HG02610 (cell line): ENCODE data around the gene SNTA1.
A peak's percentile ranks its signal among the peaks of the same experiment; 100 is the strongest.
"Not testable (repeated sequence)": the region's sequence is repeated elsewhere in the genome, so short reads cannot be mapped to it uniquely, and the experiment has no call there.

Experiments used
- ATAC-seq: cut with Tn5 transposase; IDR thresholded peaks from one replicate; pipeline ENCODE4 v1.9.1; 2021; ENCODE audit warnings: mild to moderate bottlenecking, moderate library complexity; ENCODE audit not compliant: unreplicated experiment

Gene SNTA1

DNA sequence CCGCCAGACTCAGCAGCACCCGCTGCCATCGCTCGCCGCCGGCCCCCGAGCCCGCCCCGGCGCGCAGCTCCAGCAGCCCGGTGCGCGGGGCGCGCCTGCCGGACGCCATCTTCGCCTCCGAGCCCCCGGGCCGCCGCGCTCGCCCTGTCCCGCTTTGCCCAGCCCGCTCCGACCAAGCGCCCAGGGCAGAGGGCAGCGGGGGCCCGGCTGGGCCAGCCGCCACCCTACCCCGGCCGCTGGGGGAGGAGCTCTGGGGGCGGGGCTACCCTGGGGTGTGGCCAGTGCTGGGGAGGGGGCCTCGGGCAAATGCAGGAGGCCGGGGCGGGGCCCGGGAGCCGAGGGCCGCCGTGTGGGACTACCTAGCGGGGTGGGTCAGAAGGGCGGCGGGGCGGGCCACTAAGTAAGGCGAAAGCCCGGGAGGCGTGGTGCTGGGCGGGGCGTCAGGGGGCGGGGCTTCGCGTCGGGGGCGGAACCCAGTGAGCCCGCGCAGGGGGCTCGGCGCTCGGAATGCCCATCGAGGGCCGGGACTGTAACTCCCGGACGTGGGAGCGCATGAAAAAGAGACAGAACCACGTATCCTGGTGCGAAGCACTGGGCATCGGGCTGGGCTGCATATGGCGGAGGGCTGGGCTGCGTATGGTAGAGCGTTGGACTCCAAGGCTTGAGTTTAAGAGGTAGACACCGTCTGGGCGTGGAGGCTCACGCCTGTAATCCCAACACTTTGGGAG, at the start of gene SNTA1:
Gene SNTA1, minus strand, starts transcription at position 252 of the 728 bp plus-strand sequence. Its CDS starts 143 bp downstream, at position 109.
- peak; percentile 66 for ATAC-seq

DNA sequence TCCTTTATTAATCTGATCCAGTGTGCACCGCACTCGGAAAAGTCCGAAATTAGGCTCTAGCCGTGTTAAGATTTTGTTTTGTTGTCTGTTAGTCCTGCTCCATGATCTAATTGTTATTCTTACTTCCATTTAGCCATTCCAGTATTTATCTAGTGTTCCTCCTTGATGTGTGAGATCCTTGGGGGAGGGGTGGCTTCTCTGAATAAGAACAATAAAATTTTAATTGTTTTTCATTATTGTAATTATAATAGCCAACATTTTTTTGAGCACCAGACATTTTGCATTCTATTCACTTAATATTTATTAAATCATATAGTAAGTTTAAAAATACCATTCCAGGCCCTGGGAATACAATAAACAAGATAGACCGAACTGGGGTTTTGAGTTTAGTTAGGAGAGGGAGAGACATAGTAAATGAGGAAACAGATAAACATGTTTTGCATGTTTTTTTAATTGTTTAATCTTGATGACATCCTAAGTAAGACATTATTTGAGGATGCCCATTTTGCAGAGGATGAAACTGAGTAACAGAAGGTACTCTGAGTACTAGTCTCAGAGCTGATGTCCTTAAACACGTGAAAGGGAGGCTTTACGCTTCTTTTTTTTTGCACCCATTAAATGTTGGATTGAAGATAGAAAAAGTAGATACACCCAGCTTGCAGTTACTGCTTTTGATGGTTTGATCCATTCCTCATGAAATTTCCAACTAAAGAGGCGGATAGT, 47.5 kb upstream of the SNTA1 start:
- ATAC-seq = no peak

DNA sequence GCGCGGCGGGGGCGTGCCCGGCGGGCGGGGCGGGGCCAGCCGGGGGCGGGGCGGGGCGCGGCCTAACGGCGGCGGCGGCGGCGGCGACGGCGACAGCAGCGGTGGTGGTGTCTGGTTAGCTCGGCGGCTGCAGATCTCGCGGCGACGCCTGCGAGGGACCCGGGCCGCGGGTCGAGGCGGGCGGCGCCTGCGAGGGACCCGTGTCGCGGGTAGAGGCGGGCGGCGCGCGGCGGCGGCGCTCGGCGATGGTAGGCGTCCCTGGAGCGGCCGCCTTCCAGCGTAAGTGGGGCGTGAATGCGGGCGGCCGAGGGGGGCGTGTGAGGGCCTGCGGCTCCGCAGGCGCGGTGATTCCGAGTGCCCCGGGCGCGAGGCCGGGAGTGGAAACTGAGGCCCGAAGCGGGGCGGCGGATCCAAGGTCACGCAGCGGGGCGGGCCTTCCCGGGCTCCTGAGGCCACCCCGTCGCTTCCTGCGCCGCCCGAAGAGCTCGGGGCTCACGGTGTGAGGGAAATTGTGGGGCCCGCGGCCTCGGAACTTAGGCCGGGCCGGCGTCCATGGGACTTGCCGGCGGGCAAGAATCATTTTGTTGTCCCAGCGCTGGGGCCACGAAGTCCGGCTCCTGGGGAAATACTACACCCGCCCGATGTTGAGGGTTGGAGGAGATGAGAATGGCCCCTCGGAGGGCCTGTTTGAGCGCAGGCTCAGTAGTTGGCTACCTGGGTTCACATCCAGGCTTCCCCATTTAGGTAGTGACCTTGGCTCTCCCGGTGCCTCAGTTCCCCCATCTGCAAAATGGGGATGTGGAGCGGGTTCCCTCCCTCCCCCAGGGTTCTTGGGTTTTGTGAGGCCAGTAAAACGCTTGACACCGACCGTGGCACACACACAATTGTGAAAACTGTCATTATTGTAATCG, 46.7 kb upstream of the SNTA1 start, which contains the start of gene CBFA2T2:
Gene CBFA2T2, plus strand, starts transcription at position 74 of the 911 bp plus-strand sequence. Its CDS starts 172 bp downstream, at position 246.
- ATAC-seq = peak; percentile 57

DNA sequence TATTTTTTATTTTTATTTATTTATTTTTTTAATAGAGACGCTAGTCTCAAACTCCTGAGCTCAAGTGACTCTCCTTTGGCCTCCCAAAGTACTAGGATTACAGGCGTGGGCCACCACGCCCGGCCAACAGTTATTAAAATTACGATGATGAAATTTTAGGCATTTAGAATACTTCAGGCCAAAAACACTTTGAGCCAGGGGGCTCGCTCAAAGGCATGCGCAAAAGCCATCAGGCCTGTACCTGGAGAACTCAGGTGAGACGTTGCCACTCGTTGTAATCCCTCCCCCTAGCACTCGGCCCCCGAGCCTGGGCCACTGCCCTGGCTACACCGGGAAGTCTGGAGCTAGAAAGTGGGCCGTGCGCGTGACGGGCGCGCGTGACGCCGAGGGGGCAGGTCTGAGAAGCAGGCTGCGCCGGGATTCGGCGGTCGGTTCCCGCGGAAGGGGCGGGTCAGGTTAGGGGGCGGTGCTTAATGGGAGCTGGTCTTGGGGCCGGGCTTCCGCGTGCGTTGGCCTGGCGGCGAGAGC, 46.0 kb upstream of the SNTA1 start:
- peak; percentile 94 for ATAC-seq

DNA sequence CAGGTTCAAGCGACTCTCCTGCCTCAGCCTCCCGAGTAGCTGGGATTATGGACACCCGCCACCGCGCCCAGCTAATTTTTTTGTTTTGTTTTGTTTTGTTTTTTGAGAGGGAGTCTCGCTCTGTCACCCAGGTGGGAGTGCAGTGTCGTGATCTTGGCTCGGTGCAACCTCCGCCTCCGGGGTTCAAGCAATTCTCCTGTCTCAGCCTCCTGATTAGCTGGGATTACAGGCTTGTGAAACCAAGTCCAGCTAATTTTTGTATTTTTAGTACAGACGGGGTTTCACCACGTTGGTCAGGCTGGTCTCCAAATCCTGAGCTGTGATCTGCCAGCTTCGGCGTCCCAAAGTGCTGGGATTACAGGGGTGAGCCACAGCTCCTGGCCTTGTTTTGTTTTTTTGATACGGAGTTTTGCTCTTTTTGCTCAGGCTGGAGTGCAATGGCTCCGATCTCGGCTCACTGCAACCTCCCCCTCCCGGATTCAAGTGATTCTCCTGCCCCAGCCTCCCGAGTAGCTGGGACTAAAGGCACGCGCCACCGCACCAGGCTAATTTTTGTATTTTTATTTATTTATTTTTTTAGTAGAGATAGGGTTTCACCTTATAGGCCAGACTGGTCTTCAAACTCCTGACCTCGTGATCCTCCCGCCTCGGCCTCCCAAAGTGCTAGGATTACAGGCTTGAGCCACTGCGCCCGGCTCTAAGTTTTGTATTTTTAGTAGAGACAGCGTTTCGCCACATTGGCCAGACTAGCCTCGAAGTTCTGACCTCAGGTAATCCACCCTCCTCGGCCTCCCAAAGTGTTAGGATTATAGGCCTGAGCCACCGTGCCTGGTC, 45.3 kb upstream of the SNTA1 start:
- ATAC-seq = not testable (repeated sequence)

- no peak for ATAC-seq
These were observed 44.6 kb upstream of the SNTA1 start for GRCh38 chr20:33488201-33488600.

GRCh38 chr20:33483186-33483585, 39.6 kb upstream of the SNTA1 start:
- not testable (repeated sequence) for ATAC-seq

GRCh38 chr20:33482581-33482980, 39.0 kb upstream of the SNTA1 start:
- no peak for ATAC-seq

- ATAC-seq = no peak
These were observed 37.9 kb upstream of the SNTA1 start for GRCh38 chr20:33481431-33481941.

DNA sequence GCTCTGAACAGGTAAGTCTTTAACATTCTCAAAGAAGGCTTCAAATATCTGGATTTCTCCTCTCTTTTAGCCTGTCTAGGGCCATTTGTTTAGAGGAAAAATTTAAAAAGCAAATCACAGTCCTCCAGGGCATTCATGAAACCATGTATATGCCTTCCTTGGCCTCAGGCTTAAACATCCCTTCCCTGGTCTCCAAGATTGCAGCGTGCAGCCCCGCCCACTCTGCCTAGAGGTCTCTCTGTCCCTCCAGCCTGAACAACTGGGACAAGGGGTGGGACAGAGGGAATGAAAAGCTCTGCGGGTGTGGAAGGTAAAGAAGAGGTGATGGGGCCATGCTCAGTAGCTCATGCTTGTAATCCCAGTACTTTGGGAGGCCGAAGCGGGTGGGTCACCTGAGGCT, 36.5 kb upstream of the SNTA1 start:
- ATAC-seq = no peak

DNA sequence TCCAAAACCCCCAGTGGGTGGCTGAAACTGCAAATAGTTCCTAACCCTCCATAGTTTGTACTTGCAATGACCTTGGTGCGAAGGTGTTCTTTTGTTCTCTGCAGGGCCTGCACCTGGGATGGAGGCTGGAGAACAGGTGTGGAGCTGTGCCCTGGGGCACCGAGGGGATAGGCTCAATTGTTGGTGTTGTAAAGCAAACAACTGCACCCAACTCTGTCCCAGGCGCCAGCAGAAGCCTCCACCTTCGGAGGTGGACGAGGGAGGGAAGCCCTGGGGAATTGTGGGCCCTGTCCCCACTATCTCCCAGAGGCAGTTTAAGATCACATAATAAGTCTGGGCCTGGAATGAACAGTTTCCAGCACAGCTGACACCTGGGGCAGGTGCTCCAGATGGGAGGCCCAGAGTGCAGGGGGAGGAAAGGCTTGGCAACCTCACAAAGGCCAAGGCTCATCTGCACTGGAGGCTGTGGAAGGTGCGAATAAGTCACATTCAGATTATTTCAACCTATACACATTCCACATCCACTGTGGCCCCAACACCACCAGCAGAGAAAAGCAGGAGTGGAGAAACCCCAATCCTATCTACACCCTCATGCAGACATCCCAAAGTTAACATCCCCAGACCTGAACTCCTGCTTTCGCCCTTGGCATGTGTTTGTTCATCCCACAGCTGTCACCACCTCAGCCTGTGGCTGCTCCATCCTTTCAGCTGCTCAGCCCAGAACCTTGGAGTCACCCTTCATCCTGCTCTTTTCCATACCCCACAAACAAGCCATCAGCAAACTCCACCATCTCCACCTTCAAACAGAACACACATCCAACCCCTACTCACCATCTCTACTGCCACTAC, 34.0 kb upstream of the SNTA1 start:
- ATAC-seq = no peak

DNA sequence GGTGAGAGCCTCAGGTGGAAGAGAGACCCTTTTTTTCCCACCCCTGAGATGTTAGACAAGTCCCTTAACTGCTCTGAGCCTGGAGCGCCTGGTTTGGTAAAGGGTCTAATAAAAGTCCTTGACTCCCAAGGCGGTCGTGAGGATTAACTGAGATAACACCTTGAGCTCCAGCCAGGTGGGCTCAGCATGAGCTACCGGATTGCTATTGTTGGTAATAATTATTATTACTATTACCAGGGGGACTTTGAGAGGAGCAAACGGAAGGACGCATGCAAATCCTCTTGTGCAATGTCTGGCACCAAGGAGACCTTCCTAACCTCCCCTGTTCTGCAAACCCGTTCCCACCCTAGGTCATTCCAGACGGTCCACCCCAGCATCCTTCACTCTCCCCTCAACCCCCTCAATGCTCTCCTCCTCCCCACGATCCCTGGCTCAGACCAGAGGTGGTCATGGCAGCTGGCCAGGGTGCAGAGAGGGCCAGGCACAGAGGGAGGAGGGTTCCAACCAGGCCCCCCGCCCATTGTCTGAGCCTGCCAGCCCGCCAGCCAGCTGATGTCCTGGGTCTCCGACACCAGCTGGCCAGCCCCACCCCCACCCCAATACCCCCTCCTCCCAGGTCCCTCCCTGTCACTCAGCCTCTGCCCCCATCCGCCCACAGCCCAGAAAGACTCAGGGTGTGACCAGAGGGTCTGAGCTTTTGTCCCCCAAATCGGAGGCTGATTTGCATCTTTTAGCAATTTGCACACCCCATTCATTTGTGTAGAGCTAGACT, 32.0 kb upstream of the SNTA1 start:
- no peak for ATAC-seq

DNA sequence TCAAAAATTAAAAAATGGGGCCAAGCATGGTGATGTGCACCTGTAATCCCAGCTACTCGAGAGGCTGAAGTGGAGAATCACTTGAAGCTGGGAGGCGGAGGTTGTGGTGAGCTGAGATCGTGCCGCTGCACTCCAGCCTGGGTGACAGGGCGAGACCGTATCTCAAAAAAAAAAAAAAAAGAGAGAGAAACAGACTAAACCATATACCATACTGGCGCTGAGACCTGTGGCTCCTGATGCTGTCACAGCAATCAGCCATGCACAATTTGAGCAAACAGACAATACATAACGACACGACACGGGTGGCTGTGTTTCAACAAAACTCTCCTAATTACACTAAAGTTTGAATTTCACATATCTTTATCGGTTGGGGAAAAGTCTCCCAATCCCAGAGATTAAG, 31.4 kb upstream of the SNTA1 start:
- no peak for ATAC-seq

DNA sequence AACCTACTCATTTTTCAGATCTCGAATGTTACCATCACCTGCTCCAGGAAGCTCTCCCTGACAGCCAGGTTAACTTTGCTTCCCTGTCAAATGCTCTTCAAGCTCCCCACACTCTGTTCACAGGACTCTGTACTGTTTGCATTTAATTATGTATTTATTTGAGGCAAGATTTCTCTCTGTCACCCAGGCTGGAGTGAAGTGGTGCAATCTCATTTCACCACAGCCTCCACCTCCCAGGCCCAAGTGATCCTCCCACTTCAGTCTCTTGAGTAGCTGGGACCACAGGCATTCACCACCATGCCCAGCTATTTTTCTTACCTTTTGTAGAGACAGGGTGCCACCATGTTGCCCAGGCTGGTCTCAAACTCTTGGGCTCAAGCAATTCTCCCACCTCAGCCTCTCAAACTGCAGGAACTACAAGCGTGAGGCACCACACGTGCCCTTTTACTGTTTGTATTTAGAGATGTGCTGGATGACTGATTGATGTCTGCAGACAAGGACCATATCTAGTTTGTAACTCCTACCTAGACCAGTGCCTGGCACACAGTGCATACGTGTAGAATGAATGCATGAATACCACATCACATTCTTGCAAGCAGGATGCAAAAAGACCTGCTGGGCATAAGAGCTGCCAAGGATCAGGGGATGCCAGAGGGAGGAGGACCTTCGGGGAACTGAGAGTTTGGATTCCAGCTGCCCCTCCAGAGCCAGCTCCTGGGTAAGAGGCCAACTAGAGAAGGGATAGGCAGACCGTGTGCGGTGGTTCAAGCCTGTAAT, 30.7 kb upstream of the SNTA1 start:
- no peak for ATAC-seq

- ATAC-seq = no peak
These were observed 29.4 kb upstream of the SNTA1 start for GRCh38 chr20:33472868-33473435.

GRCh38 chr20:33470866-33471265, 27.3 kb upstream of the SNTA1 start:
- ATAC-seq = no peak

GRCh38 chr20:33470457-33470856, 26.9 kb upstream of the SNTA1 start:
- ATAC-seq = no peak
